ENCODE results near the gene ZNF100.
"Not testable (repeated sequence)": the region's sequence is repeated elsewhere in the genome, so short reads cannot be mapped to it uniquely, and the experiment has no call there.

The ZNF100 gene

DNA sequence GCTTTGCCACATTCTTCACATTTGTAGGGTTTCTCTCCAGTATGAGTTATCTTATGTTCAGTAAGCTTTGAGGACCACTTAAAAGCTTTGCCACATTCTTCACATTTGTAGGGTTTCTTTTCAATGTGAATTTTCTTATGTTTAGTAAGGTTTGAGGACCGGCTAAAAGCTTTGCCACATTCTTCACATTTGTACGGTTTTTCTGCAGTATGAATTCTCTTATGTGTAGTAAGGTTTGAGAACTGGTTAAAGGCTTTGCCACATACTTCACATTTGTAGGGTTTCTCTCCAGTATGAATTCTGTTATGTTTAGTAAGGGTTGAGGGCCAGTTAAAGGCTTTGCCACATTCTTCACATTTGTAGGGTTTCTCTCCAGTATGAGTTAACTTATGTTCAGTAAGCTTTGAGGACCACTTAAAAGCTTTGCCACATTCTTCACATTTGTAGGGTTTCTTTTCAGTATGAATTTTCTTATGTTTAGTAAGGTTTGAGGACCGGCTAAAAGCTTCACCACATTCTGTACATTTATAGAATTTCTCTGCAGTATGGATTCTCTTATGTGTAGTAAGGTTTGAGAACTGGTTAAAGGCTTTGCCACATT lies 41.1 kb upstream of the ZNF100 start:
- POLR2A ChIA-PET; H3K9me3 ChIP-seq (ENCODE audit: control insufficient read depth, insufficient read depth, low read depth, low read length): not testable (repeated sequence)

GRCh38 chr19:21789466-21790085 lies 22.2 kb upstream of the ZNF100 start:
- no peaks in the 10 kb centered on the region for H3K9me3 ChIP-seq (ENCODE audit: control insufficient read depth, insufficient read depth, low read depth, low read length)
- H3K4me1 ChIP-seq (ENCODE audit: control insufficient read depth, insufficient read depth, low read length), result no peaks in the 10 kb centered on the region
- CTCF ChIA-PET, result interaction anchor here (0.6 to 0.7 kb wide), 2 partner anchors 933 to 1722 kb away, joined by 3 to 5 read pairs; no protein-coding TSS in a partner anchor
- TF ChIP-seq ZSCAN18 (tag by site-specific recombination; IDR thresholded peaks at IDR 0.05), result no peak
- TF ChIP-seq, protein P1, sequence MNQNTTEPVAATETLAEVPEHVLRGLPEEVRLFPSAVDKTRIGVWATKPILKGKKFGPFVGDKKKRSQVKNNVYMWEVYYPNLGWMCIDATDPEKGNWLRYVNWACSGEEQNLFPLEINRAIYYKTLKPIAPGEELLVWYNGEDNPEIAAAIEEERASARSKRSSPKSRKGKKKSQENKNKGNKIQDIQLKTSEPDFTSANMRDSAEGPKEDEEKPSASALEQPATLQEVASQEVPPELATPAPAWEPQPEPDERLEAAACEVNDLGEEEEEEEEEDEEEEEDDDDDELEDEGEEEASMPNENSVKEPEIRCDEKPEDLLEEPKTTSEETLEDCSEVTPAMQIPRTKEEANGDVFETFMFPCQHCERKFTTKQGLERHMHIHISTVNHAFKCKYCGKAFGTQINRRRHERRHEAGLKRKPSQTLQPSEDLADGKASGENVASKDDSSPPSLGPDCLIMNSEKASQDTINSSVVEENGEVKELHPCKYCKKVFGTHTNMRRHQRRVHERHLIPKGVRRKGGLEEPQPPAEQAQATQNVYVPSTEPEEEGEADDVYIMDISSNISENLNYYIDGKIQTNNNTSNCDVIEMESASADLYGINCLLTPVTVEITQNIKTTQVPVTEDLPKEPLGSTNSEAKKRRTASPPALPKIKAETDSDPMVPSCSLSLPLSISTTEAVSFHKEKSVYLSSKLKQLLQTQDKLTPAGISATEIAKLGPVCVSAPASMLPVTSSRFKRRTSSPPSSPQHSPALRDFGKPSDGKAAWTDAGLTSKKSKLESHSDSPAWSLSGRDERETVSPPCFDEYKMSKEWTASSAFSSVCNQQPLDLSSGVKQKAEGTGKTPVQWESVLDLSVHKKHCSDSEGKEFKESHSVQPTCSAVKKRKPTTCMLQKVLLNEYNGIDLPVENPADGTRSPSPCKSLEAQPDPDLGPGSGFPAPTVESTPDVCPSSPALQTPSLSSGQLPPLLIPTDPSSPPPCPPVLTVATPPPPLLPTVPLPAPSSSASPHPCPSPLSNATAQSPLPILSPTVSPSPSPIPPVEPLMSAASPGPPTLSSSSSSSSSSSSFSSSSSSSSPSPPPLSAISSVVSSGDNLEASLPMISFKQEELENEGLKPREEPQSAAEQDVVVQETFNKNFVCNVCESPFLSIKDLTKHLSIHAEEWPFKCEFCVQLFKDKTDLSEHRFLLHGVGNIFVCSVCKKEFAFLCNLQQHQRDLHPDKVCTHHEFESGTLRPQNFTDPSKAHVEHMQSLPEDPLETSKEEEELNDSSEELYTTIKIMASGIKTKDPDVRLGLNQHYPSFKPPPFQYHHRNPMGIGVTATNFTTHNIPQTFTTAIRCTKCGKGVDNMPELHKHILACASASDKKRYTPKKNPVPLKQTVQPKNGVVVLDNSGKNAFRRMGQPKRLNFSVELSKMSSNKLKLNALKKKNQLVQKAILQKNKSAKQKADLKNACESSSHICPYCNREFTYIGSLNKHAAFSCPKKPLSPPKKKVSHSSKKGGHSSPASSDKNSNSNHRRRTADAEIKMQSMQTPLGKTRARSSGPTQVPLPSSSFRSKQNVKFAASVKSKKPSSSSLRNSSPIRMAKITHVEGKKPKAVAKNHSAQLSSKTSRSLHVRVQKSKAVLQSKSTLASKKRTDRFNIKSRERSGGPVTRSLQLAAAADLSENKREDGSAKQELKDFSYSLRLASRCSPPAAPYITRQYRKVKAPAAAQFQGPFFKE (tag by site-specific recombination; IDR thresholded peaks at IDR 0.05; ENCODE audit: borderline replicate concordance), result no peak
- H3K36me3 ChIP-seq (ENCODE audit: control insufficient read depth in 2 of 2, insufficient read depth in 1 of 2, low read length in 2 of 2), result no peaks in the 10 kb centered on the region
- H3K4me3 ChIP-seq (ENCODE audit: low read depth, low read length), result no peak overlapping the region
- no peak overlapping the region for H3K27ac ChIP-seq (ENCODE audit: extremely low read depth, low read depth, low read length)
- POLR2A ChIA-PET, result no interaction called here

More for the DNA sequence above, 41.1 kb upstream of the ZNF100 start:
- not testable (repeated sequence) for H3K4me3 ChIP-seq (ENCODE audit: low read depth, low read length); H3K27ac ChIP-seq (ENCODE audit: extremely low read depth, low read depth, low read length); H3K4me1 ChIP-seq (ENCODE audit: control insufficient read depth, insufficient read depth, low read length)
- peaks cover 0 to 40% of the 10 kb centered on the region in 2 experiments; a peak in 2 of 3 replicates for H3K36me3 ChIP-seq (ENCODE audit: control insufficient read depth in 2 of 2, insufficient read depth in 1 of 2, low read length in 2 of 2)
- TF ChIP-seq SETDB1 (IDR thresholded peaks at IDR 0.05; ENCODE audit: insufficient read length, low read length), result peak; percentile 89
- CTCF ChIA-PET, result interaction anchor here (0.7 kb wide), 1 partner anchor 18 kb away, joined by 3 read pairs; no protein-coding TSS in a partner anchor

DNA sequence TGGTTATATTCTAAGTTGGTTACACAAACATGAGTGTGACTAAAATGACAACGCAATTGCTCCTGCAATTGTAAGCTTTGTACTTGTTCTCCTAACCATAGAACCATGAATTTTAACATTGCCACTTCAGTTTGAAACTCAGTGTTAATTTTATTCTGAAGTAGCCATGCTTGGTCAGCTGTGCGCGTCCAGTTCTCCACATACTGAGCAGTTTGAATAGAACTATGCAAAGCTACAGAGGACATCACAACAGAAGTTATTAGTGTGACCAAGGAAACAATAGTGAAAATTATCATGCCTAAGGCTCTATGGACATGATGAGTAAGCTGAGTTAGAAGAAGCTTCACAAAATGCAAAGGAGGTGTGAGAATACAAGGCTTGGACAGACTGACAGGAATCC lies 19.6 kb upstream of the ZNF100 start:
- no peak for TF ChIP-seq ZNF623 (tag by site-specific recombination; IDR thresholded peaks at IDR 0.05)
- TF ChIP-seq ZNF518A (tag by site-specific recombination; conservative IDR thresholded peaks at IDR 0.05; ENCODE audit: low read depth), result no peak
- H3K36me3 ChIP-seq (ENCODE audit: control insufficient read depth in 2 of 2, insufficient read depth in 1 of 2, low read length in 2 of 2), result no peaks in the 10 kb centered on the region
- CTCF ChIA-PET, result no interaction called here
- H3K27ac ChIP-seq (ENCODE audit: extremely low read depth, low read depth, low read length), result no peak overlapping the region
- H3K4me3 ChIP-seq (ENCODE audit: low read depth, low read length), result no peak overlapping the region
- no peaks in the 10 kb centered on the region for H3K9me3 ChIP-seq (ENCODE audit: control insufficient read depth, insufficient read depth, low read depth, low read length)
- no peaks in the 10 kb centered on the region for H3K4me1 ChIP-seq (ENCODE audit: control insufficient read depth, insufficient read depth, low read length)
- POLR2A ChIA-PET, result interaction anchor here (0.8 kb wide), 1 partner anchor 20 kb away, joined by 4 read pairs; the partner anchor contains the start of gene ZNF100

DNA sequence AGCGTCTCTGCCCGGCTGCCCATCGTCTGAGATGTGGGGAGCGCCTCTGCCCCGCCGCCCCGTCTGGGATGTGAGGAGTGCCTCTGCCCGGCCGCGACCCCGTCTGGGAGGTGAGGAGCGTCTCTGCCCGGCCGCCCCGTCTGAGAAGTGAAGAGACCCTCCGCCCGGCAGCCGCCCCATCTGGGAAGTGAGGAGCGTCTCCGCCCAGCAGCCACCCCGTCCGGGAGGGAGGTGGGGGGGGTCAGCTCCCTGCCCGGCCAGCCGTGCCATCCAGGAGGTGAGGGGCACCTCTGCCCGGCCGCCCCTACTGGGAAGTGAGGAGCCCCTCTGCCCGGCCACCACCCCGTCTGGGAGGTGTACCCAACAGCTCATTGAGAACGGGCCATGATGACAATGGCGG lies 8.4 kb upstream of the ZNF100 start:
- H3K9me3 ChIP-seq (ENCODE audit: control insufficient read depth, insufficient read depth, low read depth, low read length); H3K36me3 ChIP-seq (ENCODE audit: control insufficient read depth in 2 of 2, insufficient read depth in 1 of 2, low read length in 2 of 2); H3K4me3 ChIP-seq (ENCODE audit: low read depth, low read length); CTCF ChIA-PET; H3K27ac ChIP-seq (ENCODE audit: extremely low read depth, low read depth, low read length); H3K4me1 ChIP-seq (ENCODE audit: control insufficient read depth, insufficient read depth, low read length); POLR2A ChIA-PET: not testable (repeated sequence)
